ENCODE data around the gene CDC42EP4.

DNA sequence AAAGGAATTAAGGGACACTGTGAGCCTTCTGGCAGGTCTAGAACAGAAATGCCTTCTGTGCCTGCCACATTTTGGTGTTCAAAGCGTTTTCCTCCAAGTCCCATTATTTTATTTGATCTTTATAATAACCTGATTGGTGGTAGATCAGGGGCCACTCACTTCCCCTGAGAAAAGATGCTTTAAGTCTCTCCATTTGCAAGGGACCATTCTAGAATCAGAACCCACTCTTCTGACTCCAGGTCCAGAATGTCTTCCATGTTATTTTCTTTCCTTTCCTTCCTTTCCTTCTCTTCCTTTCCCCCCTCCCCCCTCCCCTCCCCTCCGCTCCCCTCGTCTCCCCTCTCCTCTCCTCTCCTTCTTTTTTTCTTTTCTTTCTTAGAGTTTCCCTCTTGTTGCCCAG lies 19.3 kb upstream of the CDC42EP4 start:
- no peak for TF ChIP-seq EZH2 (IDR thresholded peaks at IDR 0.05; ENCODE audit: low read length, unreplicated experiment)
- TF ChIP-seq, protein P1, sequence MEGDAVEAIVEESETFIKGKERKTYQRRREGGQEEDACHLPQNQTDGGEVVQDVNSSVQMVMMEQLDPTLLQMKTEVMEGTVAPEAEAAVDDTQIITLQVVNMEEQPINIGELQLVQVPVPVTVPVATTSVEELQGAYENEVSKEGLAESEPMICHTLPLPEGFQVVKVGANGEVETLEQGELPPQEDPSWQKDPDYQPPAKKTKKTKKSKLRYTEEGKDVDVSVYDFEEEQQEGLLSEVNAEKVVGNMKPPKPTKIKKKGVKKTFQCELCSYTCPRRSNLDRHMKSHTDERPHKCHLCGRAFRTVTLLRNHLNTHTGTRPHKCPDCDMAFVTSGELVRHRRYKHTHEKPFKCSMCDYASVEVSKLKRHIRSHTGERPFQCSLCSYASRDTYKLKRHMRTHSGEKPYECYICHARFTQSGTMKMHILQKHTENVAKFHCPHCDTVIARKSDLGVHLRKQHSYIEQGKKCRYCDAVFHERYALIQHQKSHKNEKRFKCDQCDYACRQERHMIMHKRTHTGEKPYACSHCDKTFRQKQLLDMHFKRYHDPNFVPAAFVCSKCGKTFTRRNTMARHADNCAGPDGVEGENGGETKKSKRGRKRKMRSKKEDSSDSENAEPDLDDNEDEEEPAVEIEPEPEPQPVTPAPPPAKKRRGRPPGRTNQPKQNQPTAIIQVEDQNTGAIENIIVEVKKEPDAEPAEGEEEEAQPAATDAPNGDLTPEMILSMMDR (conservative IDR thresholded peaks at IDR 0.05; ENCODE audit: low read depth, low read length): no peak

Data from PC-3 (cell line).